HepG2 (cell line): ENCODE results near the gene SENP6. TPM values are rescaled to one million over a fixed set of nuclear protein-coding genes. Genes with fewer than 3 reads are reported as not detected.
A peak's percentile ranks its signal among the peaks of the same experiment; 100 is the strongest.

Experiments used
- ADNP ChIP-seq: sonication (generic); formaldehyde crosslinking; IDR thresholded peaks from 2 replicates; pipeline ENCODE4 v1.4.0; 2020; ENCODE audit warnings: missing genetic modification reagents
- AGO2 ChIP-seq: fragments of 200-400 bp; formaldehyde crosslinking; optimal IDR thresholded peaks from 2 replicates; pipeline ENCODE3; 2017; ENCODE audit warnings: mild to moderate bottlenecking, low read depth, low read length, moderate library complexity
- CHD4 ChIP-seq: fragments of 200-600 bp; sonication (generic); IDR thresholded peaks from 2 replicates; pipeline ENCODE4 v1.7.0; 2017; ENCODE audit warnings: mild to moderate bottlenecking, low read length, borderline replicate concordance
- DDIT3 ChIP-seq: sonication (generic); formaldehyde crosslinking; IDR thresholded peaks from 2 replicates; pipeline ENCODE4 v1.4.0; 2020; ENCODE audit warnings: mild to moderate bottlenecking, missing genetic modification reagents
- FOXK2 ChIP-seq: fragments of 450-650 bp; IDR thresholded peaks from 2 replicates; pipeline ENCODE4 v1.6.1; 2016
- GFI1 ChIP-seq: sonication (generic); formaldehyde crosslinking; IDR thresholded peaks from 2 replicates; pipeline ENCODE4 v1.5.0; 2020; ENCODE audit warnings: missing genetic modification reagents, mild to moderate bottlenecking, borderline replicate concordance
- GLI4 ChIP-seq: sonication (generic); formaldehyde crosslinking; IDR thresholded peaks from 2 replicates; pipeline ENCODE4 v1.5.1; 2020; ENCODE audit warnings: missing genetic modification reagents, mild to moderate bottlenecking, moderate library complexity, borderline replicate concordance
- JUNB ChIP-seq: sonication (generic); formaldehyde crosslinking; IDR thresholded peaks from 2 replicates; pipeline ENCODE4 v1.8.0; 2022; ENCODE audit warnings: missing genetic modification reagents, mild to moderate bottlenecking, borderline replicate concordance
- KDM1A ChIP-seq: IDR thresholded peaks from 2 replicates; pipeline ENCODE4 v1.6.1; 2016; ENCODE audit warnings: missing compliant biosample characterization
- MAFG ChIP-seq: sonication (generic); formaldehyde crosslinking; IDR thresholded peaks from 2 replicates; pipeline ENCODE4 v1.5.1; 2020; ENCODE audit warnings: mild to moderate bottlenecking, missing genetic modification reagents
- MXD4 ChIP-seq: IDR thresholded peaks from 2 replicates; pipeline ENCODE4 v1.6.1; 2016; ENCODE audit warnings: mild to moderate bottlenecking, missing biosample characterization, missing genetic modification reagents
- NPAS2 ChIP-seq: sonication (generic); formaldehyde crosslinking; IDR thresholded peaks from 2 replicates; pipeline ENCODE4 v1.8.0; 2022; ENCODE audit warnings: mild to moderate bottlenecking, missing genetic modification reagents, borderline replicate concordance
- PRDM15 ChIP-seq: sonication (generic); formaldehyde crosslinking; IDR thresholded peaks from 2 replicates; pipeline ENCODE4 v1.4.0; 2020; ENCODE audit warnings: missing genetic modification reagents
- PRPF4 ChIP-seq: fragments of 200-400 bp; formaldehyde crosslinking; IDR thresholded peaks from 2 replicates; pipeline ENCODE4 v1.6.1; 2016; ENCODE audit warnings: low read length, low read depth; ENCODE audit not compliant: poor library complexity, severe bottlenecking
- RFX3 ChIP-seq: IDR thresholded peaks from 2 replicates; pipeline ENCODE4 v1.6.1; 2016; ENCODE audit warnings: missing biosample characterization, missing genetic modification reagents
- SNAPC2 ChIP-seq: sonication (generic); formaldehyde crosslinking; IDR thresholded peaks from 2 replicates; pipeline ENCODE4 v1.8.1; 2022; ENCODE audit warnings: mild to moderate bottlenecking, missing genetic modification reagents
- SRSF4 ChIP-seq: fragments of 200-400 bp; formaldehyde crosslinking; IDR thresholded peaks from one replicate; pipeline ENCODE4 v1.6.1; 2018; ENCODE audit warnings: mild to moderate bottlenecking, low read depth, low read length, moderate library complexity; ENCODE audit not compliant: poor library complexity, severe bottlenecking
- TMF1 ChIP-seq: sonication (generic); formaldehyde crosslinking; IDR thresholded peaks from 2 replicates; pipeline ENCODE4 v1.8.1; 2022; ENCODE audit warnings: low read depth, missing genetic modification reagents
- ZBTB1 ChIP-seq: sonication (generic); formaldehyde crosslinking; IDR thresholded peaks from 2 replicates; pipeline ENCODE4 v1.4.0; 2020; ENCODE audit warnings: missing genetic modification reagents, borderline replicate concordance
- ZKSCAN8 ChIP-seq: IDR thresholded peaks from 2 replicates; pipeline ENCODE4 v1.6.1; 2016; ENCODE audit warnings: borderline replicate concordance, missing genetic modification reagents, missing compliant biosample characterization
- ZNF101 ChIP-seq: sonication (generic); formaldehyde crosslinking; IDR thresholded peaks from 2 replicates; pipeline ENCODE4 v1.4.0; 2020; ENCODE audit warnings: mild to moderate bottlenecking, low read depth, missing genetic modification reagents, borderline replicate concordance
- ZNF253 ChIP-seq: sonication (generic); formaldehyde crosslinking; IDR thresholded peaks from 2 replicates; pipeline ENCODE4 v1.8.0; 2022; ENCODE audit warnings: mild to moderate bottlenecking, missing genetic modification reagents, borderline replicate concordance
- ZNF264 ChIP-seq: sonication (generic); formaldehyde crosslinking; IDR thresholded peaks from 2 replicates; pipeline ENCODE4 v1.4.0; 2020; ENCODE audit warnings: missing genetic modification reagents
- ZNF558 ChIP-seq: sonication (generic); formaldehyde crosslinking; IDR thresholded peaks from 2 replicates; pipeline ENCODE4 v1.9.0; 2022; ENCODE audit warnings: mild to moderate bottlenecking, missing genetic modification reagents, borderline replicate concordance
- ZNF570 ChIP-seq: sonication (generic); formaldehyde crosslinking; IDR thresholded peaks from 2 replicates; pipeline ENCODE4 v1.4.0; 2020; ENCODE audit warnings: mild to moderate bottlenecking, missing genetic modification reagents, borderline replicate concordance
- ZNF749 ChIP-seq: sonication (generic); formaldehyde crosslinking; IDR thresholded peaks from 2 replicates; pipeline ENCODE4 v1.8.0; 2022; ENCODE audit warnings: mild to moderate bottlenecking, missing genetic modification reagents, moderate library complexity, borderline replicate concordance
- ZSCAN12 ChIP-seq: sonication (generic); formaldehyde crosslinking; IDR thresholded peaks from 2 replicates; pipeline ENCODE4 v1.9.0; 2021; ENCODE audit warnings: mild to moderate bottlenecking, missing genetic modification reagents
- polyA plus RNA-seq, 8 experiments: library from polyadenylated mRNA; depleted of rRNA in 3 of 8; stranded (reverse) in 7 of 8; unstranded in 1 of 8; fragments of >200 nt; fragmentation: Illumina TruSeq in 4 of 8; extraction: Trizol in 4 of 8; gene quantifications; 2 replicates each; pipeline versions ENCODE4 v1.2.1 to v1.2.3, GENCODE V29; 2011 to 2016; ENCODE audit warnings: low read depth in 4 of 8, missing spikeins in 1 of 8, mixed read lengths in 1 of 8; ENCODE audit not compliant: insufficient read depth in 1 of 8
- total RNA-seq, 5 experiments: library from RNA; depleted of rRNA; stranded (reverse); fragments of >200 nt; fragmentation: Illumina TruSeq; extraction: Trizol; gene quantifications; 2 replicates each; pipeline ENCODE4 v1.2.3, GENCODE V29; 2016; ENCODE audit warnings: low read depth in 1 of 5

Gene SENP6
- total and polyA plus RNA-seq, 2 of the 13 experiments (the other 11 are each of a cell fraction or from before 2014, with no cell fraction given): 21.9 to 50.1 TPM

- peak; percentile 25; the same call in 1 of the 2 replicates for TF ChIP-seq PRDM15 (CRISPR knock-in tag)
- TF ChIP-seq ZBTB1: no peak
- TF ChIP-seq SNAPC2: 0 out of 2 replicates have a peak, but pooled peaks have one; percentile 16
- no peak for TF ChIP-seq FOXK2
- no peak for TF ChIP-seq SRSF4
- TF ChIP-seq JUNB (CRISPR knock-in tag): 0 out of 2 replicates have a peak, but pooled peaks have one; percentile 47
- peak; percentile 82; the same call in 1 of the 2 replicates for TF ChIP-seq ZNF253 (CRISPR knock-in tag)
- no peak for TF ChIP-seq ZNF570 (CRISPR knock-in tag)
- TF ChIP-seq DDIT3 (CRISPR knock-in tag): no peak
- TF ChIP-seq ADNP (CRISPR knock-in tag): no peak
- no peak for TF ChIP-seq MAFG
- peak; percentile 74 for TF ChIP-seq MXD4 (CRISPR knock-in tag)
- TF ChIP-seq ZNF264: 0 out of 2 replicates have a peak, but pooled peaks have one; percentile 5
- TF ChIP-seq ZSCAN12 (CRISPR knock-in tag): 0 out of 2 replicates have a peak, but pooled peaks have one; percentile 35
- no peak for TF ChIP-seq NPAS2 (CRISPR knock-in tag)
- 0 out of 2 replicates have a peak, but pooled peaks have one; percentile 6 for TF ChIP-seq ZNF558 (CRISPR knock-in tag)
- TF ChIP-seq ZKSCAN8 (CRISPR knock-in tag): no peak
- TF ChIP-seq ZNF749 (CRISPR knock-in tag): 0 out of 2 replicates have a peak, but pooled peaks have one; percentile 74
- peak; percentile 75 for TF ChIP-seq AGO2
- no peak for TF ChIP-seq KDM1A (CRISPR knock-in tag)
- no peak for TF ChIP-seq CHD4
- TF ChIP-seq RFX3 (CRISPR knock-in tag): no peak
- TF ChIP-seq ZNF101 (CRISPR knock-in tag): no peak
- TF ChIP-seq GFI1 (CRISPR knock-in tag): 0 out of 2 replicates have a peak, but pooled peaks have one; percentile 51
- TF ChIP-seq GLI4 (CRISPR knock-in tag): peak; percentile 91; the same call in 1 of the 2 replicates
- TF ChIP-seq TMF1: no peak; the same call in 1 of the 2 replicates
- TF ChIP-seq PRPF4: no peak
Observed at GRCh38 chr6:75602246-75603105, 796 bp downstream of the SENP6 start (continued).
